GM12878 (cell line): ENCODE data around the gene DCP1B. TPM values are rescaled to one million over a fixed set of nuclear protein-coding genes. Genes with fewer than 3 reads are reported as not detected.

Experiments used
- BCL11A ChIP-seq: IDR thresholded peaks from 2 replicates; pipeline ENCODE4 v1.6.1; 2011; ENCODE audit warnings: low read depth, low read length
- CHD2 ChIP-seq: IDR thresholded peaks from 2 replicates; pipeline ENCODE4 v1.6.1; 2011; ENCODE audit warnings: low read depth, low read length, improper control_type of control experiment, borderline replicate concordance
- EP300 ChIP-seq, 2 experiments: fragments of 150-350 bp in 1 of 2; IDR thresholded peaks; 2 replicates each; pipeline ENCODE4 v1.6.1; 2011 to 2012; ENCODE audit warnings: low read depth in 2 of 2, low read length in 2 of 2, borderline replicate concordance in 1 of 2, improper control_type of control experiment in 1 of 2, inconsistent platforms in 1 of 2; ENCODE audit not compliant: control insufficient read depth in 1 of 2
- HDAC6 ChIP-seq: fragments of 200-600 bp; sonication (generic); IDR thresholded peaks from one replicate; pipeline ENCODE4 v1.8.0; 2017; ENCODE audit warnings: antibody characterized with exemption; ENCODE audit not compliant: unreplicated experiment
- JUND ChIP-seq: IDR thresholded peaks from 2 replicates; pipeline ENCODE4 v1.6.1; 2012; ENCODE audit warnings: low read depth, mild to moderate bottlenecking, low read length, improper control_type of control experiment, moderate library complexity
- RB1 ChIP-seq: fragments of 450-650 bp; formaldehyde crosslinking; IDR thresholded peaks from 2 replicates; pipeline ENCODE4 v1.6.1; 2017; ENCODE audit warnings: mild to moderate bottlenecking, borderline replicate concordance
- WRNIP1 ChIP-seq: IDR thresholded peaks from 2 replicates; pipeline ENCODE4 v1.6.1; 2011; ENCODE audit warnings: low read depth, low read length, improper control_type of control experiment, borderline replicate concordance
- ZNF217 ChIP-seq: fragments of 450-650 bp; IDR thresholded peaks from 2 replicates; pipeline ENCODE4 v1.6.1; 2017; ENCODE audit warnings: antibody characterized with exemption, mild to moderate bottlenecking
- polyA plus RNA-seq, 11 experiments: library from polyadenylated mRNA; depleted of rRNA in 4 of 11; unstranded in 6 of 11; stranded (reverse) in 5 of 11; fragments of >200 nt; fragmentation: Nextera tagmentation in 4 of 11; fragmentation: Illumina TruSeq in 1 of 11; extraction: Ambion mirVana in 4 of 11; extraction: Trizol in 1 of 11; gene quantifications; 1 replicate in 1 of 11; 2 replicates in 10 of 11; pipeline versions ENCODE4 v1.2.1 to v1.2.3, GENCODE V29; 2011 to 2016; ENCODE audit warnings: inconsistent platforms in 2 of 11, missing spikeins in 2 of 11, low read depth in 1 of 11
- total RNA-seq, 4 experiments: library from RNA; depleted of rRNA in 3 of 4; stranded (reverse); fragments of >200 nt in 3 of 4; fragmentation: Illumina TruSeq in 1 of 4; extraction: Trizol in 1 of 4; gene quantifications; 2 replicates each; pipeline versions ENCODE4 v1.2.1 to v1.2.3, GENCODE V29; 2013 to 2021
- TF ChIP-seq, protein P1 (sequence below): IDR thresholded peaks from 2 replicates; pipeline ENCODE4 v1.6.1; 2012; ENCODE audit warnings: improper control_type of control experiment, low read depth, low read length; ENCODE audit not compliant: insufficient replicate concordance
- TF ChIP-seq, protein P2 (sequence below): IDR thresholded peaks from 2 replicates; pipeline ENCODE4 v1.6.1; 2011; ENCODE audit warnings: low read depth, low read length, improper control_type of control experiment, borderline replicate concordance
- TF ChIP-seq, protein P3 (sequence below): fragments of 450-650 bp; formaldehyde crosslinking; IDR thresholded peaks from 2 replicates; pipeline ENCODE4 v1.4.0; 2022; ENCODE audit warnings: mild to moderate bottlenecking, moderate library complexity
- TF ChIP-seq, protein P4 (sequence below): fragments of 450-650 bp; IDR thresholded peaks from 2 replicates; pipeline ENCODE4 v1.6.1; 2018; ENCODE audit warnings: borderline replicate concordance, mild to moderate bottlenecking; ENCODE audit not compliant: partially characterized antibody
- TF ChIP-seq, protein P5 (sequence below): fragments of 450-650 bp; conservative IDR thresholded peaks from 2 replicates; pipeline ENCODE4 v1.6.1; 2017; ENCODE audit warnings: mild to moderate bottlenecking, moderate library complexity

Gene DCP1B
- total and polyA plus RNA-seq, 10 of the 15 experiments (the other 5 are each of a cell fraction or from before 2014, with no cell fraction given): 1.3 to 23.4 (median 15.3) TPM

DNA sequence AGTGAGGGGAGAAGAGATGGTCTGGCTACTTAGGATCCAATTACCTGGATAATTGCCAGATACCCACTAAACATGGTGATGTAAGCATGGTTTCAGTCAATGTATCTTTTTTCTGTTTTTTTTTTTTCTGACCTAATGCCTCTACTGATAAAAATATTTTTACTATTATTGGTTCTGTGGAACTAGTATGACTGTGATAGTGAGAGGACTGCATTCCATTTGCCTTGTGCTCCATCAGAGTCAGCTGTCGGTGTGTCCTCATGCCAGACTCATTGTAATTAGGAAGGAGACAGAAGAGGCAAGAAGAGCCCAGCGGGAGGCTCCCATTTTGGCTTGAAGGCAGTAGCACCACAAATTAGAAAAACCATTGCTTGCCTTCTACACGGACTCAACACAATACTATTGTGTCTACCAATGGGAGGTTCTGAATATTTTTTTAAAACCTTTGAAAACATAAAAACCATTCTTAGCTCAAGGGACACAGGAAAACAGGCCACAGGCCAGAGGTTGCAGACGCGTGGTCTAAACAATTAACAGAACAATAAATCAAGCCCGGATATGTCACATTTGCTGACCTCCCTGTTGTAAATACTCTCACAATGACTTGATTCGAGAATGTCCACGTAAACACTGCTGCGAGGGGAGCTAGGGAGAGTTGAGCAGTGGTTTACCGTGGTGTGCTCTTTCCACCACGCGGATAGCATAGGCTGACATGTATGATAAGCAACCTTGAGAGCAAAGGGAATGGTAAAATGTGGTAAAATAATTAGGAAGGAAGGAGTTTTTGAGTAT, 13.5 kb upstream of the DCP1B start (continued):
- TF ChIP-seq, protein P1, sequence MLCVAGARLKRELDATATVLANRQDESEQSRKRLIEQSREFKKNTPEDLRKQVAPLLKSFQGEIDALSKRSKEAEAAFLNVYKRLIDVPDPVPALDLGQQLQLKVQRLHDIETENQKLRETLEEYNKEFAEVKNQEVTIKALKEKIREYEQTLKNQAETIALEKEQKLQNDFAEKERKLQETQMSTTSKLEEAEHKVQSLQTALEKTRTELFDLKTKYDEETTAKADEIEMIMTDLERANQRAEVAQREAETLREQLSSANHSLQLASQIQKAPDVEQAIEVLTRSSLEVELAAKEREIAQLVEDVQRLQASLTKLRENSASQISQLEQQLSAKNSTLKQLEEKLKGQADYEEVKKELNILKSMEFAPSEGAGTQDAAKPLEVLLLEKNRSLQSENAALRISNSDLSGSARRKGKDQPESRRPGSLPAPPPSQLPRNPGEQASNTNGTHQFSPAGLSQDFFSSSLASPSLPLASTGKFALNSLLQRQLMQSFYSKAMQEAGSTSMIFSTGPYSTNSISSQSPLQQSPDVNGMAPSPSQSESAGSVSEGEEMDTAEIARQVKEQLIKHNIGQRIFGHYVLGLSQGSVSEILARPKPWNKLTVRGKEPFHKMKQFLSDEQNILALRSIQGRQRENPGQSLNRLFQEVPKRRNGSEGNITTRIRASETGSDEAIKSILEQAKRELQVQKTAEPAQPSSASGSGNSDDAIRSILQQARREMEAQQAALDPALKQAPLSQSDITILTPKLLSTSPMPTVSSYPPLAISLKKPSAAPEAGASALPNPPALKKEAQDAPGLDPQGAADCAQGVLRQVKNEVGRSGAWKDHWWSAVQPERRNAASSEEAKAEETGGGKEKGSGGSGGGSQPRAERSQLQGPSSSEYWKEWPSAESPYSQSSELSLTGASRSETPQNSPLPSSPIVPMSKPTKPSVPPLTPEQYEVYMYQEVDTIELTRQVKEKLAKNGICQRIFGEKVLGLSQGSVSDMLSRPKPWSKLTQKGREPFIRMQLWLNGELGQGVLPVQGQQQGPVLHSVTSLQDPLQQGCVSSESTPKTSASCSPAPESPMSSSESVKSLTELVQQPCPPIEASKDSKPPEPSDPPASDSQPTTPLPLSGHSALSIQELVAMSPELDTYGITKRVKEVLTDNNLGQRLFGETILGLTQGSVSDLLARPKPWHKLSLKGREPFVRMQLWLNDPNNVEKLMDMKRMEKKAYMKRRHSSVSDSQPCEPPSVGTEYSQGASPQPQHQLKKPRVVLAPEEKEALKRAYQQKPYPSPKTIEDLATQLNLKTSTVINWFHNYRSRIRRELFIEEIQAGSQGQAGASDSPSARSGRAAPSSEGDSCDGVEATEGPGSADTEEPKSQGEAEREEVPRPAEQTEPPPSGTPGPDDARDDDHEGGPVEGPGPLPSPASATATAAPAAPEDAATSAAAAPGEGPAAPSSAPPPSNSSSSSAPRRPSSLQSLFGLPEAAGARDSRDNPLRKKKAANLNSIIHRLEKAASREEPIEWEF: no peak
- TF ChIP-seq, protein P2, sequence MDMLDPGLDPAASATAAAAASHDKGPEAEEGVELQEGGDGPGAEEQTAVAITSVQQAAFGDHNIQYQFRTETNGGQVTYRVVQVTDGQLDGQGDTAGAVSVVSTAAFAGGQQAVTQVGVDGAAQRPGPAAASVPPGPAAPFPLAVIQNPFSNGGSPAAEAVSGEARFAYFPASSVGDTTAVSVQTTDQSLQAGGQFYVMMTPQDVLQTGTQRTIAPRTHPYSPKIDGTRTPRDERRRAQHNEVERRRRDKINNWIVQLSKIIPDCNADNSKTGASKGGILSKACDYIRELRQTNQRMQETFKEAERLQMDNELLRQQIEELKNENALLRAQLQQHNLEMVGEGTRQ: no peak
- TF ChIP-seq BCL11A: peak; percentile 90
- TF ChIP-seq CHD2: peak; percentile 52; the same call in 1 of the 2 replicates
- TF ChIP-seq, protein P3, sequence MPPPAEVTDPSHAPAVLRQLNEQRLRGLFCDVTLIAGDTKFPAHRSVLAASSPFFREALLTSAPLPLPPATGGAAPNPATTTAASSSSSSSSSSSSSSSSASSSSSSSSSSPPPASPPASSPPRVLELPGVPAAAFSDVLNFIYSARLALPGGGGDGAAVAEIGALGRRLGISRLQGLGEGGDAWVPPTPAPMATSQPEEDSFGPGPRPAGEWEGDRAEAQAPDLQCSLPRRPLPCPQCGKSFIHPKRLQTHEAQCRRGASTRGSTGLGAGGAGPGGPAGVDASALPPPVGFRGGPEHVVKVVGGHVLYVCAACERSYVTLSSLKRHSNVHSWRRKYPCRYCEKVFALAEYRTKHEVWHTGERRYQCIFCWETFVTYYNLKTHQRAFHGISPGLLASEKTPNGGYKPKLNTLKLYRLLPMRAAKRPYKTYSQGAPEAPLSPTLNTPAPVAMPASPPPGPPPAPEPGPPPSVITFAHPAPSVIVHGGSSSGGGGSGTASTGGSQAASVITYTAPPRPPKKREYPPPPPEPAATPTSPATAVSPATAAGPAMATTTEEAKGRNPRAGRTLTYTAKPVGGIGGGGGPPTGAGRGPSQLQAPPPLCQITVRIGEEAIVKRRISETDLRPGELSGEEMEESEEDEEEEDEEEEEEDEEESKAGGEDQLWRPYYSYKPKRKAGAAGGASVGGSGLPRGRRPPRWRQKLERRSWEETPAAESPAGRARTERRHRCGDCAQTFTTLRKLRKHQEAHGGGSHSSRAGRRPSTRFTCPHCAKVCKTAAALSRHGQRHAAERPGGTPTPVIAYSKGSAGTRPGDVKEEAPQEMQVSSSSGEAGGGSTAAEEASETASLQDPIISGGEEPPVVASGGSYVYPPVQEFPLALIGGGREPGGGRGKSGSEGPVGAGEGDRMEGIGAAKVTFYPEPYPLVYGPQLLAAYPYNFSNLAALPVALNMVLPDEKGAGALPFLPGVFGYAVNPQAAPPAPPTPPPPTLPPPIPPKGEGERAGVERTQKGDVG (CRISPR knock-in tag): no peak
- TF ChIP-seq, protein P4, sequence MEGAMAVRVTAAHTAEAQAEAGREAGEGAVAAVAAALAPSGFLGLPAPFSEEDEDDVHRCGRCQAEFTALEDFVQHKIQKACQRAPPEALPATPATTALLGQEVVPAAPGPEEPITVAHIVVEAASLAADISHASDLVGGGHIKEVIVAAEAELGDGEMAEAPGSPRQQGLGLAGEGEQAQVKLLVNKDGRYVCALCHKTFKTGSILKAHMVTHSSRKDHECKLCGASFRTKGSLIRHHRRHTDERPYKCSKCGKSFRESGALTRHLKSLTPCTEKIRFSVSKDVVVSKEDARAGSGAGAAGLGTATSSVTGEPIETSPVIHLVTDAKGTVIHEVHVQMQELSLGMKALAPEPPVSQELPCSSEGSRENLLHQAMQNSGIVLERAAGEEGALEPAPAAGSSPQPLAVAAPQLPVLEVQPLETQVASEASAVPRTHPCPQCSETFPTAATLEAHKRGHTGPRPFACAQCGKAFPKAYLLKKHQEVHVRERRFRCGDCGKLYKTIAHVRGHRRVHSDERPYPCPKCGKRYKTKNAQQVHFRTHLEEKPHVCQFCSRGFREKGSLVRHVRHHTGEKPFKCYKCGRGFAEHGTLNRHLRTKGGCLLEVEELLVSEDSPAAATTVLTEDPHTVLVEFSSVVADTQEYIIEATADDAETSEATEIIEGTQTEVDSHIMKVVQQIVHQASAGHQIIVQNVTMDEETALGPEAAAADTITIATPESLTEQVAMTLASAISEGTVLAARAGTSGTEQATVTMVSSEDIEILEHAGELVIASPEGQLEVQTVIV: no peak
- no peak for TF ChIP-seq ZNF217
- peak; percentile 47; the same call in 1 of the 2 replicates for TF ChIP-seq JUND
- no peak for TF ChIP-seq RB1
- TF ChIP-seq WRNIP1: no peak
- no peak for TF ChIP-seq HDAC6
- TF ChIP-seq EP300 (IDR thresholded peaks at IDR 0.05; ENCODE audit: borderline replicate concordance in 1 of 2, control insufficient read depth in 1 of 2, low read depth in 2 of 2, low read length in 2 of 2): peak; percentile 53 to 77; a peak in 3 of 4 replicates
- TF ChIP-seq, protein P5, sequence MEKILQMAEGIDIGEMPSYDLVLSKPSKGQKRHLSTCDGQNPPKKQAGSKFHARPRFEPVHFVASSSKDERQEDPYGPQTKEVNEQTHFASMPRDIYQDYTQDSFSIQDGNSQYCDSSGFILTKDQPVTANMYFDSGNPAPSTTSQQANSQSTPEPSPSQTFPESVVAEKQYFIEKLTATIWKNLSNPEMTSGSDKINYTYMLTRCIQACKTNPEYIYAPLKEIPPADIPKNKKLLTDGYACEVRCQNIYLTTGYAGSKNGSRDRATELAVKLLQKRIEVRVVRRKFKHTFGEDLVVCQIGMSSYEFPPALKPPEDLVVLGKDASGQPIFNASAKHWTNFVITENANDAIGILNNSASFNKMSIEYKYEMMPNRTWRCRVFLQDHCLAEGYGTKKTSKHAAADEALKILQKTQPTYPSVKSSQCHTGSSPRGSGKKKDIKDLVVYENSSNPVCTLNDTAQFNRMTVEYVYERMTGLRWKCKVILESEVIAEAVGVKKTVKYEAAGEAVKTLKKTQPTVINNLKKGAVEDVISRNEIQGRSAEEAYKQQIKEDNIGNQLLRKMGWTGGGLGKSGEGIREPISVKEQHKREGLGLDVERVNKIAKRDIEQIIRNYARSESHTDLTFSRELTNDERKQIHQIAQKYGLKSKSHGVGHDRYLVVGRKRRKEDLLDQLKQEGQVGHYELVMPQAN: no peak
